ENCODE data around the gene KSR2. TPM values are rescaled to one million over a fixed set of nuclear protein-coding genes. Genes with fewer than 3 reads are reported as not detected.

The KSR2 gene
- total and polyA plus RNA-seq, 2 of the 13 experiments (the other 11 are each of a cell fraction or from before 2014, with no cell fraction given): 0.02 TPM; not detected in 1

GRCh38 chr12:117518594-117519270, 450.1 kb downstream of the KSR2 start (continued):
- TF ChIP-seq ZNF431 (CRISPR knock-in tag; IDR thresholded peaks at IDR 0.05; ENCODE audit: borderline replicate concordance, low read depth) (no peak), ZNF264 (CRISPR knock-in tag; IDR thresholded peaks at IDR 0.05) (no peak), ZNF44 (CRISPR knock-in tag; IDR thresholded peaks at IDR 0.05) (no peak), ZBTB4 (CRISPR knock-in tag; IDR thresholded peaks at IDR 0.05; ENCODE audit: borderline replicate concordance) (no peak), SMC3 (IDR thresholded peaks at IDR 0.05; ENCODE audit: low read length) (no peak), ZNF574 (CRISPR knock-in tag; IDR thresholded peaks at IDR 0.05) (no peak), ZHX2 (IDR thresholded peaks at IDR 0.05; ENCODE audit: low read depth) (no peak), ZHX2 (CRISPR knock-in tag; IDR thresholded peaks at IDR 0.05; ENCODE audit: borderline replicate concordance) (no peak), ZMYM2 (CRISPR knock-in tag; IDR thresholded peaks at IDR 0.05) (no peak), AKNA (CRISPR knock-in tag; IDR thresholded peaks at IDR 0.05; ENCODE audit: borderline replicate concordance) (no peak), ARNT (IDR thresholded peaks at IDR 0.05) (no peak)

Measured in HepG2 (cell line).